SHP77 treated with DMSO at 0.1 percent for 48 hours (cell line): ENCODE data around the gene AP1G2.
A peak's percentile ranks its signal among the peaks of the same experiment; 100 is the strongest.

ENCODE experiments used
- DNase-seq: peaks from one replicate; lab custom pipeline; 2025; lab: John Stamatoyannopoulos, UW

The AP1G2 gene

GRCh38 chr14:23557946-23558345, 9.6 kb downstream of the AP1G2 start:
- DNase-seq = no peak

- DNase-seq = no peak
Measured at GRCh38 chr14:23557521-23557920, 10.1 kb downstream of the AP1G2 start.

DNA sequence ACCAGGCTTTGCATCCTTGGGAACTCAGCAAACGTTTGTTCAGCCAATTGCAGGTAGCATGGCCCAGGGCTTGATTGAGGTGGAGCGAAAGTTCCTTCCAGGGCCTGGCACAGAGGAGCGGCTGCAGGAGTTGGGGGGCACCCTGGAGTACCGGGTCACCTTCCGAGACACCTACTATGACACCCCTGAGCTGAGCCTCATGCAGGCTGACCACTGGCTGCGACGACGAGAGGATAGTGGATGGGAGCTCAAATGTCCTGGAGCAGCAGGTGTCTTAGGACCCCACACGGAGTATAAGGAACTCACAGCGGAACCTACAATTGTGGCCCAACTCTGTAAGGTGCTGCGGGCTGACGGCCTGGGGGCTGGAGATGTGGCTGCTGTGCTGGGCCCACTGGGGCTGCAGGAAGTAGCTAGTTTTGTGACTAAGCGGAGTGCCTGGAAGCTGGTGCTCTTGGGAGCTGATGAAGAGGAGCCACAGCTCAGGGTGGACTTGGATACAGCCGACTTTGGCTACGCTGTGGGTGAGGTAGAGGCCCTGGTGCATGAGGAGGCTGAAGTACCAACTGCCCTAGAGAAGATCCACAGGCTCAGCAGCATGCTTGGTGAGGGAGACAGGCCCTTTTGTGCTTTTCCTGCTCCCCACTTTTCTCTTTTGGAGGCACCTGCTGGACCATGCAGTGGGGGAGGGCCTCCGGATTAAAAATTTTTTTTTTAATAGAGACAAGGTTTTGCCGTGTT, 10.7 kb downstream of the AP1G2 start:
- no peak for DNase-seq

- DNase-seq = peak; percentile 91
Measured at GRCh38 chr14:23555882-23556699, 11.5 kb downstream of the AP1G2 start, which contains the start of gene THTPA. Gene THTPA, plus strand, starts transcription at chr14:23556271. Its CDS starts 487 bp downstream, at chr14:23556758.

DNA sequence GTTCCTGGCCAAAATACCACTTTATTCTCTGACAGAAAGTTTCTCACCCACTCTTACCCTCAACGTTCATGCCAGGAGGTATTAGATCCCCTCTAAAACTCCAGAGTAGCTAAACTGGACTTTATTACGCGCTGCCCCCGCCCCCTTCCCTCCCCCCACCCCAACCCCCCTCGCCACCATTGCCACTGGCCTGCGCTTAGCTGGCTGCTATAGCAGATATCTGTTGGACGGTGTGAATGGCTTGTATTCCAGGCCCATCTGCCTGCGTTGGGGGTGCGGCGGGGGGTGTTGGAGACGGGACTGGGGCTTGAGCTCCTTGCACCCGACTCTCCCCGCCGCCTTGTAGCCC, 12.1 kb downstream of the AP1G2 start:
- DNase-seq = no peak

- peak; percentile 81 for DNase-seq
Measured at GRCh38 chr14:23551266-23552028, 16.1 kb downstream of the AP1G2 start, which contains the start of gene ZFHX2. Gene ZFHX2, minus strand, starts transcription at chr14:23551765. Its CDS starts 16,440 bp downstream, at chr14:23535325.

DNA sequence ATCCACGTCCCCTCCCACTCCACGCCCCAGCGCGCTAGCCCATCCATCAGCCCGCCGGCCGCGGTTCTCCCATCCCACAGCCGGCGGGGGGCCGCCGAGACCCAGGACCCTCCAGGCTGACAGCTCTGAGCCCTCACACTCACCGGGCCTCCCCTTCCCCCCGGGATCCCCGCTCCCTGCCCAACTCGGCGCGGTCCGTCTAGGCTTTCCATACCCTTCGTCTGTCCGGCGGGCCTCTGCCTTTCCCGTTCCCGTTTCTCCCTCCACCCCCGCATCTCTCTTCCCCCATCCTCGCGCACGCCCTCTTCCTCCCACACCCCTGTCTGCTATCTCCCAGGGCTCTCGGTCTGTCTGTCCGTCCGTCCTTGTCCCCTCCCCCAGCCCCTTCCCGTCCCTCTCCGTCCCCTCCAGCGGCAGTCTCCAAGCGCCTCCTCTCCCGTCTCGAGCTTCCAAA, 16.8 kb downstream of the AP1G2 start:
- DNase-seq = no peak

DNA sequence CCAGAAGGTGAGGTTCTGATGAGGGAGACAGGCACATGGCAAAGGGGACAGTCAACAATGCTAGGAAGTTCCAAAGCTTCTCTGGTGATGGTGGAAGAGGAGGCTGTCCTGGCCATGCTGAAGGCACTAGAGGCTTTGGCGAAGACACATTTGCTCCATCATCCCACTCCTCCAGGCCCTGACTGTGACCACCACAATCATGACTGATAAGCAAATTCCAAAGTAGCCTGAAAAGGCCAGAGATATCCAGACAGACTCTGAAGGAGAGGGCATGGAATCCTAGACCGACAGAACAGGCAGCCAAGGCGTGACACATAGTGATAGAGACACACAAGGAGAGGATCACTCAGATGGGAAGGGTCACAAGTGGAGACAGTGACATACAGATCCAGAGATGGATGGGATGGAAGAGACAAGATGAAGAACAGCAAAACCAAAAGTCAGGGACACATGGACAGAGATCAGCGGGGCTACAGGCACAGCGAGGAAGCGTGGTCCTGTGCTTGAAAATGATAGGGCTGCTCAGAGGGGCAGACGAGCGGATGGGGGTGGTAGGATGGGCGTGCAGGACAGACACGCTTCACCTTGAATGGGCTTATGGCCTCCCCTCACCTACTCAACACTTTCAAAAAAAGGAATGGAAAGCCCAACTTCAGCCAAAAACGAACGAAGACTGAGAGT, 17.3 kb downstream of the AP1G2 start:
- DNase-seq = no peak

GRCh38 chr14:23548351-23549318, 19.0 kb downstream of the AP1G2 start:
- DNase-seq = peak; percentile 32

GRCh38 chr14:23547924-23548323, 19.7 kb downstream of the AP1G2 start:
- DNase-seq = no peak

GRCh38 chr14:23546450-23547035, 21.0 kb downstream of the AP1G2 start:
- DNase-seq = no peak

DNA sequence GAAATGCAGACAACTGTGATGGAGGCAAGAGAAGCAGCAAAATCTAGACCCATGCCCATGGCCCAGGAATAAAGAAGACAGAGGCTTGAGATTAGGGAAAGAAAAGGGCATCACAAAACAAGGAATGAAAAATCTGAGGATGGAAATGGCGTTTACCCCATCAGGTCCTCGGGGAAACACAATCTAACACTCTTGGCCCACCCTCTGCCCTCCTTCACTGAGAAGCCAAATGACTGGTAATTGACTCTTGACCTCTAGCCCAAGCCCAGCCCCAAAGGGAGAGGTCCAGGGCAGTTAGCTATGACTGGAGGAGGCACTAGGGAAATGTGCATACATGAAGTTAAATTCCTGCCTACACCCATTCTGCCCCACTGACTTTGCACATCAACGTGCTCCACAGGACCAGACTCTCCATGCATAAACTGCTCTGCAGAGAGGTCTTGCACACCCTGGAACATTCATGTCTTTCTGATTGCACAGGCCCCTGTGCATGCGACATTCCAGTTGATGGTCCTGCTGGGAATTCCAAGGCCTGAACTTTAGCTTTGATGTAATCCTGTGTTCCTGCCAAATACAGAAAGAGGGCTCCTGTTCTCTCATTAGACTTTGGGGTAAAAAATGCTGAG, 21.7 kb downstream of the AP1G2 start:
- no peak for DNase-seq

GRCh38 chr14:23544511-23545447, 22.8 kb downstream of the AP1G2 start:
- DNase-seq = peak; percentile 80

- no peak for DNase-seq
Measured at GRCh38 chr14:23543403-23543802, 24.2 kb downstream of the AP1G2 start.

GRCh38 chr14:23542261-23542660, 25.3 kb downstream of the AP1G2 start:
- DNase-seq = no peak

DNA sequence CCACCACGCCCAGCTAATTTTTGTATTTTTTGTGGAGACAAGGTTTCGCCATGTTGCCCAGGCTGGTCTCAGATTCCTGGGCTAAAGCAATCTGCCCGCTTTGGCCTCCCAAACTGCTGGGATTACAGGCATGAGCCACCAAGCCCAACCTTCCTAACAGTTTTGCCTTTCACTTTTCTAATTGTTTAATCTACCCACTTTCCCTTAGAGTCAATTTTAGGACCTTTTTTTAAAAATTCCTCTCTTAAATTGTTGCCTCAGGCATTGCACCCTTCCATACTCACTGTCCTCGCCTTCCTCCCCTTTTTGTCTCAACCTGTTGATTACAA, 27.5 kb downstream of the AP1G2 start:
- no peak for DNase-seq

DNA sequence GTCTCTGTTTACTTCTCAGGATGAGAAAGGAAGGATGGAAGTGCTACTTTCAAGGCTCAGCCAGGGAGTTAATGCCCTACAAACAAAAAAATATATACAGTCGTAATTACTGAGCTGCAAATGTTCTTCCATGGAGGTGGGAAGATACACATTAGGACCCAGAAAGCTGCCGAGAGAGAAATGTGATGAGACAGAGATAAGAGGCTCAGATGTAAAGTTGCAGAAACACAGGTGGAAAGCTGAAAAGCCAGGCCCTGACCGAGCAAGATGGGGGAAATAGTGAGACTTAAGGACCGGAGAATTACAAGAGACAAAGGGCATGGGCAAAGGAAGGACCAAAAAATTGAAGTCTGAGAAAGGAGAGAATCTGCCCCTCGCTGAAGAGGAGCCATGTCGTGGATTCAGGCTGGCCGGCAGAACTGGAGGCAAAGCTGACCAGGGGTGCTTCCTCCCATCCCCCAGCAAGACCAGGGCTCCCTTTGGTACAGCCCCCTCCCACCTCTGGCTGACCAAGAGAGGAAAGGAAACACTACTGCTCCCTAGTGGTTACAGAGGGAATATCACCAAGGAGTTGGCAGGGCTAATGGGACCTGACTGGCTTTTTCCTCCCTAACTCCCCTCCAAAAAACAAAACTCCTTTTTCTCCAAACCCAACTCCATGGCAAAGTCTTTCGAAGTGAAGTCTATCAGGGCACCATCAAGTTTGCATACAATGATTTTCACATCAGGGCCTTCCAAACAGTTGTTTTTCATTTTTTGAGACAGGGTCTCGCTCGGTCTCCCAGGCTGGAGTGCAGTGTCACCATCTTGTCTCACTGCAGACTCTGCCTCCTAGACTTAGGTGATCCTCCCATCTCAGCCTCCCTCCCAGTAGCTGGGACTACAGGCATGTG, 28.1 kb downstream of the AP1G2 start:
- peak; percentile 58 for DNase-seq

DNA sequence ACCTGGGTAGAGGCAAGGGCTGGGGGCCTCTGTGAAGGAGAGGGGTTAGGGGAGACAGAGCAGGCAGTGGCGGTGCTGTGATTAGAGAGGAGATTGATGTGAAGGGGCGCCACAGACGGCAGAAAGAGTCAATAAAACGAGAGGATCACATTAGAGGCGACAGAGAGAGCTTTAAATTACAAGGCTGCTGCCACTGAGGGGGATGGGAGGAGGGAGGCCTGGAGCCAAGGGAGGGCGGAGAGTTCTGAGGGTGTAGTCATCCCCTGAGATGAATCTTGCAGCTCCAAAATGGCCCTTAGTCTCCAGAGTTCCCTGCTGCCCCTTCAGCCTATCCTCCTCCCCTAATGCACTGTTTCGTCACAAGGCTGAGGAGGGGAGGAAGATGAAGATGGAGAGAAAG, 28.8 kb downstream of the AP1G2 start:
- DNase-seq = peak; percentile 36
